ENCODE results near the gene NACC2. TPM values are rescaled to one million over a fixed set of nuclear protein-coding genes. Genes with fewer than 3 reads are reported as not detected.
"Not testable (repeated sequence)": the region's sequence is repeated elsewhere in the genome, so short reads cannot be mapped to it uniquely, and the experiment has no call there.

Gene NACC2
- total RNA-seq, 2 experiments from 2014 or later, result 5.6 to 6.4 TPM

- Mint-ChIP-seq H3K4me1 (ENCODE audit: low read depth) (peaks cover 14% of the 10 kb centered on the region), H3K9me3 (ENCODE audit: insufficient read depth) (no peaks in the 10 kb centered on the region), H3K27ac (no peak overlapping the region), H3K4me3 (no peak overlapping the region), H3K27me3 (ENCODE audit: low read depth) (peaks cover 7% of the 10 kb centered on the region), H3K36me3 (ENCODE audit: low read depth) (no peaks in the 10 kb centered on the region)
- POLR2A ChIA-PET, result no interaction called here
- CTCF ChIA-PET, result no interaction called here
- no peak for DNase-seq
- ATAC-seq, result no peak
Observed at GRCh38 chr9:136080716-136081112, 14.4 kb downstream of the NACC2 start.

DNA sequence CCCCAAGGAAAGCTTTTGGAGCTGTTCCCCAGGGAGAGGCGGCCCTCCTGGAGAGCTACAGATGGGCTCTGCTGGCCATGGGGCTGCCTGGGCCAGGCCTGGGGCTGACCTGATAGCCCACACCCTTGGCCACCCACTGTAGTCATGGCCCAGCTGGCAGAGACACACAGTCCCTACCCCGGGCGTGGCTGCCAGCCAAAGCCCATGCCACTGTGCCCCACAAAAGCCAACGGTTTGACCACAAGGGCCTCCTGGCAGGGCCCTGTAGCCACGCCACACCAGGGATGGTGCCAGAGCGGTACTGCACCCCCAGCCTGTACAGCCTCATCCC, 15.2 kb downstream of the NACC2 start:
- Mint-ChIP-seq H3K27ac (no peak overlapping the region), H3K27me3 (ENCODE audit: low read depth) (peaks cover 7% of the 10 kb centered on the region), H3K4me1 (ENCODE audit: low read depth) (peaks cover 17% of the 10 kb centered on the region), H3K4me3 (no peak overlapping the region), H3K9me3 (ENCODE audit: insufficient read depth) (no peaks in the 10 kb centered on the region), H3K36me3 (ENCODE audit: low read depth) (no peaks in the 10 kb centered on the region)
- DNase-seq (no peak), ATAC-seq (no peak)
- CTCF ChIA-PET, result no interaction called here
- POLR2A ChIA-PET, result no interaction called here

DNA sequence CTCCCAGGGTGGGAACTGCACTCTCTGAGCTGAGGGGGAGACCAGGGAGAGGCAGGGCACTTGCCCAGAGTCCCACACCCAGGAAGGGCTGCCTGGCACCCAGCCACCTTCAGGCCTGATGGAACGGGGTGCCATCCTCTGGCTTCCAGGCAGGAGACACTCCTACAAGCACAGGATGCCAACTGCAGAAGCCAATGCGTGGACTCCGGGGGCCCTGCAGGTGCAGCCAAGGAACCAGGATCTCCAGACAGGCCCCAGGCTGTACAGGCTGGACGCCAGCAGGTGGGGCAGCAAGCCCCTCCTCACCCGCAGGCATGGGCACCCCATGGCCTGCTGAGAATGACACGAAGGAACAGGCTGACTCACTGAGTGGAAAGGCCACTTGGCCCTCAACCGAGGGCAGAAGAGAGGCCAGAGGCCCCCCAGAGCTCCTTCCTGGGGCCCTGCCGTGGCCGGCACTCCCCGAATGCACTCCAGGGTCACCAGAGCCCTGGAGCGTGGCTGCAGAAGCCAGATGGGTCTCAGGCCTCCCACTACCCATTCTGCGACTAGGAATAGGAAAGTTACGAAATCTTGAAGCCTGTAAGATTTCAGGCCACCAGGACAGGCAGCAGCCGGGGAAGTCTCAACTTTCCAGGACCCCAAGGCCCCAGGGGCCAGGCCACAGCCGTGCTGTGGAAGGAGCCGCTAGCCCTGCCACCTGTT, 15.7 kb downstream of the NACC2 start:
- ChIA-PET CTCF (no interaction called here), POLR2A (no interaction called here)
- ATAC-seq (no peak), DNase-seq (no peak)
- Mint-ChIP-seq H3K27ac (no peak overlapping the region), H3K4me1 (ENCODE audit: low read depth) (peaks cover 13% of the 10 kb centered on the region), H3K4me3 (no peak overlapping the region), H3K27me3 (ENCODE audit: low read depth) (peaks cover 7% of the 10 kb centered on the region), H3K9me3 (ENCODE audit: insufficient read depth) (no peaks in the 10 kb centered on the region), H3K36me3 (ENCODE audit: low read depth) (no peaks in the 10 kb centered on the region)

DNA sequence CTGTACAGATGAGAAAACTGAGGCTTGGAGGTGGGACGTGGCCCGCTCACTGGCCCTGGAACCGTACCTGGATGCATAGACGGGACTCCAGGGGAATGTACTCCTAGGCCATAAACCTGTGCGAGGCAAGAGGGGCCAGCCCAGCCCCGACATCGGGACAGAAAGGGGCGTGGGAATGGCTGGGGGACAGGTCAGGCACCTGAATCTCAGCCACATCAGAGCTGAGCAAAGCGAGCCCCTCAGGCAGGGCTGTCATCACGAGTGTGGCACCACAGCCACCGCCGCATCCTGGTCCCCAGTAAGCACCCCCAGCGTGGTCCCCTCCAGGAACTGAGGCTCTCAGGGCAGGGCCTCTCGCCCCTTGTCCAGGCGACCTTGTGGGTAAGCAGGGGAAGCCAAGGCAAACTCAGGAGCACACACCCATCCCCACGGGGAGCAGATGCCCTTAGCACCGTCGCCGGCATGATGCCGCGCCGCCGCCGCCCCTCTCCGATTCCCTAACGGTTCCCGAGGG, 16.5 kb downstream of the NACC2 start:
- H3K27ac Mint-ChIP-seq, result no peak overlapping the region
- ChIA-PET POLR2A (no interaction called here), CTCF (no interaction called here)
- no peak overlapping the region for H3K4me3 Mint-ChIP-seq
- DNase-seq (no peak), ATAC-seq (no peak)
- H3K4me1 Mint-ChIP-seq (ENCODE audit: low read depth), result peaks cover 12% of the 10 kb centered on the region
- no peaks in the 10 kb centered on the region for H3K36me3 Mint-ChIP-seq (ENCODE audit: low read depth)
- no peaks in the 10 kb centered on the region for H3K9me3 Mint-ChIP-seq (ENCODE audit: insufficient read depth)
- H3K27me3 Mint-ChIP-seq (ENCODE audit: low read depth), result peaks cover 7% of the 10 kb centered on the region

GRCh38 chr9:136078024-136078423, 17.1 kb downstream of the NACC2 start:
- Mint-ChIP-seq H3K4me1 (ENCODE audit: low read depth) (peaks cover 12% of the 10 kb centered on the region), H3K27me3 (ENCODE audit: low read depth) (peaks cover 7% of the 10 kb centered on the region), H3K27ac (no peak overlapping the region), H3K4me3 (no peak overlapping the region), H3K36me3 (ENCODE audit: low read depth) (no peaks in the 10 kb centered on the region), H3K9me3 (ENCODE audit: insufficient read depth) (no peaks in the 10 kb centered on the region)
- ATAC-seq, result no peak
- ChIA-PET CTCF (no interaction called here), POLR2A (no interaction called here)
- DNase-seq, result no peak

- no peak for ATAC-seq
- ChIA-PET POLR2A (no interaction called here), CTCF (no interaction called here)
- Mint-ChIP-seq H3K36me3 (ENCODE audit: low read depth) (no peaks in the 10 kb centered on the region), H3K4me1 (ENCODE audit: low read depth) (peaks cover 12% of the 10 kb centered on the region), H3K4me3 (no peak overlapping the region), H3K27ac (no peak overlapping the region), H3K9me3 (ENCODE audit: insufficient read depth) (no peaks in the 10 kb centered on the region), H3K27me3 (ENCODE audit: low read depth) (peaks cover 7% of the 10 kb centered on the region)
- no peak for DNase-seq
Observed at GRCh38 chr9:136077491-136077890, 17.6 kb downstream of the NACC2 start.

DNA sequence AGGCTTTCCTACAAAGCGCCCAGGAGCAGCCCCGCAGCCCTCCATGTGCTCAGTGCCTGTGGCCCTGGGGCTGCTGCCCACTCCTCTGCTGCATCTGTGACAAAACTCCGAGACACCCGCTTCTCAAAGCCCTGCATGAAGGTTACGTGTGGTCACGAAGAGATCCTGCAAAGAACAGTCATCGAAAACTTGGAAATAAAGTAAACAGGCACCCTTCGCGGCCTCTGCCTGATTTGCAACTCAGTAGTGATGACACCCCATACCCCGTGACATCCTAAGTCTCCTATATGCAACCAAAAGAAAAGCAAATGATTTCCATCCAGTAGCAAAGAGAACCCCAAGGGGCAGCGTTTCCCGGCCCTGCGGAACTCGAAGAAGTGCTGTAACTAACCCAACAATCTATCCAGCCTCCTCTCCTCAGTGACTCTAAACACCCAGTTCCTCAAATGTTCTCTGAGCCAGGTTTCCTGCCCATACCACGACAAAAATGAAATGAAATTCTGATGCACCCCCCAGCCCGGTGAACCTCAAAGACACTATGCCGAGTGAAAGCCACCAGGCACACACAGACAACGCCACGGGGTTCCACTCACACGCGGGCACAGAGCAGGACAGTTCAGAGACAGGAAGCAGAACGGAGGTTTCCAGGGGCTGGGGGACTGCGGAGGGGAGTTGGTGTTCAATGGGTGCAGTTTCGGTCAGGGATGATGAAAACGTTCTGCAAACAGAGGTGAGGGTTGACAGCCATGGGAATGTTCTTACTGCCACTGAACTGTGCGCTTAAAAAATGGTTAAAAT, 19.0 kb downstream of the NACC2 start:
- Mint-ChIP-seq H3K36me3 (ENCODE audit: low read depth) (no peaks in the 10 kb centered on the region), H3K27me3 (ENCODE audit: low read depth) (peaks cover 7% of the 10 kb centered on the region), H3K4me1 (ENCODE audit: low read depth) (peaks cover 12% of the 10 kb centered on the region), H3K27ac (peak overlapping the region; percentile 37), H3K9me3 (ENCODE audit: insufficient read depth) (no peaks in the 10 kb centered on the region), H3K4me3 (peak overlapping the region; percentile 1)
- ChIA-PET CTCF (no interaction called here), POLR2A (no interaction called here)
- ATAC-seq (no peak), DNase-seq (no peak)

- H3K9me3 Mint-ChIP-seq (ENCODE audit: insufficient read depth), result no peaks in the 10 kb centered on the region
- H3K27ac Mint-ChIP-seq, result no peak overlapping the region
- H3K4me1 Mint-ChIP-seq (ENCODE audit: low read depth), result peaks cover 12% of the 10 kb centered on the region
- ATAC-seq (no peak), DNase-seq (no peak)
- POLR2A ChIA-PET, result no interaction called here
- H3K36me3 Mint-ChIP-seq (ENCODE audit: low read depth), result no peaks in the 10 kb centered on the region
- no peak overlapping the region for H3K4me3 Mint-ChIP-seq
- CTCF ChIA-PET, result no interaction called here
- peaks cover 7% of the 10 kb centered on the region for H3K27me3 Mint-ChIP-seq (ENCODE audit: low read depth)
Observed at GRCh38 chr9:136075134-136075841, 19.8 kb downstream of the NACC2 start.

GRCh38 chr9:136074706-136075105, 20.4 kb downstream of the NACC2 start:
- H3K4me1 Mint-ChIP-seq (ENCODE audit: low read depth), result peaks cover 12% of the 10 kb centered on the region
- H3K27me3 Mint-ChIP-seq (ENCODE audit: low read depth), result peaks cover 7% of the 10 kb centered on the region
- no peaks in the 10 kb centered on the region for H3K36me3 Mint-ChIP-seq (ENCODE audit: low read depth)
- DNase-seq (no peak), ATAC-seq (no peak)
- H3K4me3 Mint-ChIP-seq, result no peak overlapping the region
- POLR2A ChIA-PET, result no interaction called here
- CTCF ChIA-PET, result no interaction called here
- H3K9me3 Mint-ChIP-seq (ENCODE audit: insufficient read depth), result no peaks in the 10 kb centered on the region
- no peak overlapping the region for H3K27ac Mint-ChIP-seq

DNA sequence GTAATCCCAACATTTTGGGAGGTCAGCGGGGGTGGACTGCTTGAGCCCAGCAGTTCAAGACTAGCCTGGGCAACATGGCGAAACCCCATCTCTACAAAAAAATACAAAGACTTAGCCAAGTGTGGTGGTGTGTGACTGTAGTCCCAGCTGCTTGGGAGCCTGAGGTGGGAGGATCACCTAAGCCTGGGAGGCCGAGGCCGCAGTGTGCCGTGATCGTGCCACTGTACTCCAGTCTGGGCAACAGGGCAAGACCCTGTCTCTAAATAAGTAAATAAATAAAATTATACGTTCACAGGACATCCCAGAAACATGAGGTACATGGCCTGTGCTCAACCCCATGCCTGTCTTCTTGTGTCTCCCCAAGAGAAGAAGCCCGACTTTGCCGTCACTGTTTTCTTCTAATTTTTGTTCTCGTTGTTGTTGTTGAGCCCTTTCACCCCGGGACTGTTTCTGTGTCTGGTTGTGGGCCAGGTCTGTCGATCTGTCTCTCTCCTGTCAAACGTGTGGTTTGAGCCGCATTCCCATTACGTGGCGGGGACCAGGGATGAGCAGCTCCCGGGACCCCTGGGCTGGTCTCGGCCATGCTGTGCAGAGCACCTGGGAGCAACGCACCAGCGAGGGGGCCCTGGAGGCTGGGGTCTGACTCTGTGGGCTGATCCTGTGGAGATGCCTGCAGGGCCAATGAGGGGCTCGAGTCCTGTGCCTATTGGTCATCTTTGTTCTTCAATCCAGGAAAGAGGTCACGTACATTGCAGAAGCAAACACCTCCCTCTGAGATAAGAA, 32.2 kb downstream of the NACC2 start:
- Mint-ChIP-seq H3K4me1 (ENCODE audit: low read depth) (no peaks in the 10 kb centered on the region), H3K9me3 (ENCODE audit: insufficient read depth) (no peaks in the 10 kb centered on the region), H3K27ac (no peak overlapping the region), H3K4me3 (no peak overlapping the region), H3K27me3 (ENCODE audit: low read depth) (no peaks in the 10 kb centered on the region), H3K36me3 (ENCODE audit: low read depth) (no peaks in the 10 kb centered on the region)
- ChIA-PET POLR2A (no interaction called here), CTCF (no interaction called here)
- DNase-seq (no peak), ATAC-seq (no peak)

DNA sequence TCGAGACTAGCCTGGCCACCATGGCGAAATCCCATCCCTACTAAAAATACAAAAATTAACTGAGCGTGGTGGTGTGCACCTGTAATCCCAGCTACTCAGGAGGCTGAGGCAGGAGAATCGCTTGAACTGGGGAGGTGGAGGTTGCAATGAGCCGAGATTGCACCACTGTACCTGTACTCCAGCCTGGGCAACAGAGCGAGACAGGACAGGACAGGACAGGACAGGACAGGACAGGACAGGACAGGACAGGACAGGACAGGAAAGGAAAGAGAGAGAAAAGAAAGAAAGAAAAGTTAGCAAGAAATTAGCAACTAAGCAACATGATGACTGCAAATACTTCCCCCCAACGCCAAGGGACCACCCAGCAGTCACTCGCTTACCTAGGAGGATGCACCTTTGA, 33.2 kb downstream of the NACC2 start:
- CTCF ChIA-PET; H3K36me3 Mint-ChIP-seq (ENCODE audit: low read depth); H3K27ac Mint-ChIP-seq; H3K27me3 Mint-ChIP-seq (ENCODE audit: low read depth); H3K4me3 Mint-ChIP-seq; POLR2A ChIA-PET; DNase-seq; H3K9me3 Mint-ChIP-seq (ENCODE audit: insufficient read depth); ATAC-seq; H3K4me1 Mint-ChIP-seq (ENCODE audit: low read depth): not testable (repeated sequence)

DNA sequence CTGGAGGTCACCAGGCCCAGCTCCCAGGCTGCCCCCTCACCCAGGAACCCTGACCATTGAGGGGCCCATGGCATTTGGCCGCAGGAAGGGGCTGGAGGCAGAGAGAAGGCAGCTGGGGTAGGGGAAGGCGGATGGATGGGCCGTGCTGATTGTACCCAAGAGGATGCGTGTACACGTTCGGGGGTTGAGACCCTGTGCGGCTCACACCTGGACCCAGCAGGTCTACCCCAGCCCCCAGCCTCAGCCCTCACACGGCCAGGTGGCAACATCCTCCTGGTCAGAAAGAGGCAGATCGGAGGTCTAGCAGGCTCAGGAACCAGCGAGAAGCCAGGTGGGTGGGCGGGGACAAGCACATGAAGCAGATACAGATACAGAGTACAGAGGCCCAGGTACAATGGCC, 33.7 kb downstream of the NACC2 start:
- ChIA-PET CTCF (no interaction called here), POLR2A (no interaction called here)
- no peak overlapping the region for H3K27ac Mint-ChIP-seq
- H3K27me3 Mint-ChIP-seq (ENCODE audit: low read depth), result no peaks in the 10 kb centered on the region
- no peak overlapping the region for H3K4me3 Mint-ChIP-seq
- H3K9me3 Mint-ChIP-seq (ENCODE audit: insufficient read depth), result no peaks in the 10 kb centered on the region
- DNase-seq (no peak), ATAC-seq (no peak)
- H3K4me1 Mint-ChIP-seq (ENCODE audit: low read depth), result no peaks in the 10 kb centered on the region
- no peaks in the 10 kb centered on the region for H3K36me3 Mint-ChIP-seq (ENCODE audit: low read depth)

All from activated CD8-positive, alpha-beta T cell treated with anti-CD3 and anti-CD28 coated beads, Interleukin-2, amount 10 ng/mL, durations not matched to agents 7 days and 5 days (primary cell).